HG02588 (cell line): ENCODE measurements around the gene GAN.

Experiments used
- ATAC-seq: cut with Tn5 transposase; IDR thresholded peaks from one replicate; pipeline ENCODE4 v1.9.1; 2021; ENCODE audit warnings: mild to moderate bottlenecking, moderate library complexity; ENCODE audit not compliant: unreplicated experiment

Gene GAN

DNA sequence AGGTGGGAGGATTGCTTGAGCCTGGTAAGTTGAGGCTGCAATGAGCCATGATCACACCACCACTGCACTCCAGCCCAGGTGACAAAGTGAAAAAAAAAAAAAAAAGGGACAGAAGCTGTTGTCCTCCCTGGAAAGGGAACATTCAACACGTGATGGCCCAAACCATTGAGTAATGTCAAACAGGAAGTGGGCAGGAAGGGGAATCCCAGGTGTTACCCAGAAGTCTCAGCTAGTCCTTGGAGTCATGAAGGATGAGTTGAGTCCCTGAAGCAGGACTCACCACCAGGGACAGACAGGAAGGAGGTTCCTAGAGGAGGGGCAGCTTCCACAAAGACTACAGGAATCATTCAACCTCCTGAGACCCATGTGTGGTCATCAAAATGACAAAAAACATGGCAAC lies 110.0 kb downstream of the GAN start:
- ATAC-seq = no peak

GRCh38 chr16:81427219-81427618 lies 112.5 kb downstream of the GAN start:
- ATAC-seq = no peak

GRCh38 chr16:81429045-81429521 lies 114.3 kb downstream of the GAN start:
- ATAC-seq = no peak

GRCh38 chr16:81431554-81432353 lies 117.0 kb downstream of the GAN start:
- ATAC-seq = no peak

GRCh38 chr16:81432937-81433557 lies 118.3 kb downstream of the GAN start:
- ATAC-seq = no peak

GRCh38 chr16:81435103-81435502 lies 120.3 kb downstream of the GAN start:
- ATAC-seq = no peak

- no peak for ATAC-seq
These were observed 120.8 kb downstream of the GAN start for GRCh38 chr16:81435567-81435966.

- ATAC-seq = no peak
These were observed 121.6 kb downstream of the GAN start for GRCh38 chr16:81436386-81436785.

- ATAC-seq = no peak
These were observed 123.1 kb downstream of the GAN start for GRCh38 chr16:81437865-81438264.
